CD4-positive, alpha-beta T cell treated with Interleukin-10 for 1 hour (primary cell): Measurements from ENCODE around the gene PDIA6.
"Not testable (repeated sequence)": the region's sequence is repeated elsewhere in the genome, so short reads cannot be mapped to it uniquely, and the experiment has no call there.

Experiments
- DNase-seq: peaks from one replicate; pipeline ENCODE4 v3.0.0-alpha.2; 2020

Gene PDIA6

GRCh38 chr2:10832203-10832936, 19.8 kb upstream of the PDIA6 start:
- peak; percentile 81 for DNase-seq

- DNase-seq, result no peak
Observed at GRCh38 chr2:10831400-10831985, 18.9 kb upstream of the PDIA6 start.

GRCh38 chr2:10830641-10831399, 18.2 kb upstream of the PDIA6 start:
- DNase-seq, result no peak

- no peak for DNase-seq
Observed at GRCh38 chr2:10830203-10830602, 17.6 kb upstream of the PDIA6 start.

GRCh38 chr2:10829299-10829698, 16.7 kb upstream of the PDIA6 start:
- no peak for DNase-seq

- DNase-seq, result no peak
Observed at GRCh38 chr2:10828346-10828745, 15.8 kb upstream of the PDIA6 start.

- DNase-seq, result no peak
Observed at GRCh38 chr2:10826625-10827024, 14.0 kb upstream of the PDIA6 start.

- DNase-seq, result no peak
Observed at GRCh38 chr2:10826026-10826425, 13.4 kb upstream of the PDIA6 start.

- no peak for DNase-seq
Observed at GRCh38 chr2:10824191-10824590, 11.6 kb upstream of the PDIA6 start.

GRCh38 chr2:10820978-10821695, 8.6 kb upstream of the PDIA6 start:
- no peak for DNase-seq

- no peak for DNase-seq
Observed at GRCh38 chr2:10820562-10820961, 8.0 kb upstream of the PDIA6 start.

- no peak for DNase-seq
Observed at GRCh38 chr2:10819714-10820314, 7.2 kb upstream of the PDIA6 start.

GRCh38 chr2:10818984-10819383, 6.4 kb upstream of the PDIA6 start:
- no peak for DNase-seq

- not testable (repeated sequence) for DNase-seq
Observed at GRCh38 chr2:10818305-10818704, 5.7 kb upstream of the PDIA6 start.

- no peak for DNase-seq
Observed at GRCh38 chr2:10817413-10817812, 4.8 kb upstream of the PDIA6 start.

GRCh38 chr2:10814571-10815331, 2.2 kb upstream of the PDIA6 start:
- DNase-seq, result no peak

GRCh38 chr2:10814142-10814541, 1.6 kb upstream of the PDIA6 start:
- DNase-seq, result no peak

GRCh38 chr2:10813163-10814138, 866 bp upstream of the PDIA6 start:
- not testable (repeated sequence) for DNase-seq

GRCh38 chr2:10811517-10811916, 1.1 kb downstream of the PDIA6 start:
- no peak for DNase-seq

GRCh38 chr2:10810202-10811161, 2.1 kb downstream of the PDIA6 start:
- peak; percentile 47 for DNase-seq
